Skeletal muscle satellite cell (primary cell): ENCODE data around the gene ZFP91.

Experiments used
- H3K27me3 ChIP-seq: 2 replicates; pipeline ENCODE4 v1.7.0; 2013; ENCODE audit warnings: low read length; ENCODE audit not compliant: control insufficient read depth, insufficient read depth
- H3K36me3 ChIP-seq: 2 replicates; pipeline ENCODE4 v1.7.0; 2013; ENCODE audit warnings: mild to moderate bottlenecking, control low read depth, low read length; ENCODE audit not compliant: insufficient read depth
- H3K4me1 ChIP-seq: 2 replicates; pipeline ENCODE4 v1.7.0; 2013; ENCODE audit warnings: low read length; ENCODE audit not compliant: control insufficient read depth, insufficient read depth
- H3K4me2 ChIP-seq: 2 replicates; pipeline ENCODE4 v1.7.0; 2013; ENCODE audit warnings: mild to moderate bottlenecking, low read length
- H3K4me3 ChIP-seq: 2 replicates; pipeline ENCODE4 v1.7.0; 2013; ENCODE audit warnings: low read length
- H3K9ac ChIP-seq: 2 replicates; pipeline ENCODE4 v1.7.0; 2013; ENCODE audit warnings: mild to moderate bottlenecking, low read depth, low read length, moderate library complexity
- H3K9me3 ChIP-seq: replicated peaks from 2 replicates; pipeline ENCODE4 v1.7.0; 2013; ENCODE audit warnings: mild to moderate bottlenecking, control low read depth, low read length

ZFP91 gene

DNA sequence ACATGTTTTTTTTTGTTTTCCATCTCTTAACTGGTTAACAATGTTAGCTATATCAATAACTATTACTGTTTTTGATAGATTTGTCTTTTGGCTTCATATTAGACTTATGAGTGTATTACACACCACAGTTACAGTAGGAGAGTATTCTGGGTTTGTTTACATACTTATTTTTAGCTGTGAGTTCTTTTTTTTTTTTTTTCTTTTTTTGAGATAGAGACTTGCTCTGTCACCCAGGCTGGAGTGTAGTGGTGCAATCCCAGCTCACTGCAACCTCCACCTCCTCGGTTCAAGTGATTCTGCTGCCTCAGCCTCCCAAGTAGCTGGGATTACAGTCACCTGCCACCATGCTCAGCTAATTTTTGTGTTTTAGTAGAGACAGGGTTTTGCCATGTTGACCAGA, 71.6 kb downstream of the ZFP91 start:
- no peaks in the 10 kb centered on the region for H3K36me3 ChIP-seq
- no peaks in the 10 kb centered on the region for H3K9me3 ChIP-seq
- H3K4me3 ChIP-seq, result no peak overlapping the region
- H3K27me3 ChIP-seq, result peaks cover 8% of the 10 kb centered on the region
- H3K4me1 ChIP-seq, result no peaks in the 10 kb centered on the region
- no peak overlapping the region for H3K9ac ChIP-seq
- H3K4me2 ChIP-seq, result no peak overlapping the region

DNA sequence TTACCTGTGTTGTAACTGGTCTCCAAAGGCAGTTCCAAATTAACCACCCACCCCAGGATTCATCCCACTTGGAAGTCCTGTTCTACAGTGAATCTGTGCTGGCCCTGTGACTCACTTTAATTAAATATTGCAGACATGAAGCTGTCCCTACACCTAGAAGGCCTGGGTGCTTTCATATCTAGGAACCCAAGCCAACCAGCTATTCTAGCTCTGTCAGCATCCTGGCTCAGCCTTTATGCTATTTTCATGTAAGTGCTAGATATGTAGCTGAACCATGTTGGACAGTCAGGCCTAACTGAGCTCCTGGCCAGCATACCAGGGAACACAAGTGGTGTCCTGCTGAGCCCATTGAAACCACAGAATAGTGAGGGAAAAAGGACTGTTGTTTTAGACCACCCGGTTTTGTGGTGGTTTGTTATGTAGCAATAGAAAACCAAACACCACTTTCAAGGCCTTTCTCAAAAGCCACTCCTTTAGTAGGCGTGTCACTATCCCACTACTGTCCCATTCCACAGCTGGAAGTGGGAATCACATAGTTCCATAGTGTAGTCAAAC, 73.9 kb downstream of the ZFP91 start:
- H3K27me3 ChIP-seq, result peaks cover 7% of the 10 kb centered on the region
- no peak overlapping the region for H3K4me3 ChIP-seq
- no peak overlapping the region for H3K4me2 ChIP-seq
- H3K9ac ChIP-seq, result no peak overlapping the region
- no peaks in the 10 kb centered on the region for H3K4me1 ChIP-seq
- H3K9me3 ChIP-seq, result no peaks in the 10 kb centered on the region
- no peaks in the 10 kb centered on the region for H3K36me3 ChIP-seq

DNA sequence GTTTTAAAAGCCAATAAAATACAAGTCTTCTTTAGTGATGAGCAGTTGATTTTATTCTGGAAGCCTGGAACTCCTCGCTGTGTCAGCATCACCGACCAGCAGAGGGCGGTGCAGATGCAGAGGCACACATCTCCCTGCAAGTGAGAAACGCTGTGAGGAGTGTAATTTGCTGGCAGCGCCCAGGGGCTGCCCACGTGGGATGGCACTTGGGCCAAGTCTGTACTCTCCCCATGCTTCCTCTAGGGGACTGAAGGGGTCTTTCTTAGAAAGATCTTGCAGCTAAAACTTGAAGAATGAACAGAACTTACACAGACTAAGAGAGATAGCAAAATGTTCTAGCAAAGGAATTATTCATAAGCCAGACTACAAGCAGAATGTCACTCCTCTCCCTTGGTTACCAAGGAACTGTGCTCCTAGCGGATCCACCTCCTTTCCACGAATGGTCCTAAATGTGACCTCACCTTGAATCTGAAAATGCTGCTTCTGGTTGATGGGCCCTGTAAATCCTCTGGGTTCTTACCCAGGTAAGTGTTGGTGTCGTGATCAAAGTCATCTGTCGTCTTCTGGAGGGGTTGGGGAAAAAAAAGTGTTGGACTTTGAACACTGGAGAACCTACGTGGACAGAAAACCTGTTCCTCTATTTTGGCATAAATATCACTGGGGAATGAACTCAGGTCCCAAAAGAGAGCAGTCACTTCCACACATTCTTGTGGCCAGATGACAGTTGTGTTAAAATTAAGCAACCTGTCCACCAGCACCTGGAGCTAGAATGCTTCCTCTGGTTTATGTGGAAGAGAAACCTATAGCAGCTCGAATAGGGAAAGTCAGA, 75.4 kb downstream of the ZFP91 start:
- H3K9ac ChIP-seq, result no peak overlapping the region
- H3K4me1 ChIP-seq, result no peaks in the 10 kb centered on the region
- no peak overlapping the region for H3K4me2 ChIP-seq
- H3K9me3 ChIP-seq, result no peaks in the 10 kb centered on the region
- no peak overlapping the region for H3K4me3 ChIP-seq
- peaks cover 5% of the 10 kb centered on the region for H3K27me3 ChIP-seq
- no peaks in the 10 kb centered on the region for H3K36me3 ChIP-seq

- no peaks in the 10 kb centered on the region for H3K4me1 ChIP-seq
- peaks cover 5% of the 10 kb centered on the region for H3K27me3 ChIP-seq
- H3K9ac ChIP-seq, result no peak overlapping the region
- H3K4me2 ChIP-seq, result no peak overlapping the region
- H3K9me3 ChIP-seq, result no peaks in the 10 kb centered on the region
- no peaks in the 10 kb centered on the region for H3K36me3 ChIP-seq
- H3K4me3 ChIP-seq, result no peak overlapping the region
Observed at GRCh38 chr11:58654908-58655296, 76.0 kb downstream of the ZFP91 start.

DNA sequence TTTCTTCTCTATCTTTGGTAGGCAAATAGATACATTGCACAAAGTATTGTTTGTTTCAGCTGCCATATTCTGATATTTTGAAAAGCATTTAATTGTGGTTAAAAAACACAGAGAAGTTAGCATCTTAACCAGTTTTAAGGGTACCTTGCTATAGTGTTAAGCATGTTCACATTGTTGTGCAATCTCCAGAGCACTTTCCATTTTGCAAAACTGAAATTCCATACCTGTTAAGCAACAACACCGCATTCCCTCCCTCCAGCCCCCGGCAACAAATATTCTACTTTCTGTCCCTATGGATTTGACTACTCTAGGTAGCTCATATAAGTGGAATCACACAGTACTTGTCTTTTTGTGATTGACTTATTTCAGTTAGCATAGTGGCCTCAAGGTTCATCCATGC, 77.5 kb downstream of the ZFP91 start:
- no peaks in the 10 kb centered on the region for H3K36me3 ChIP-seq
- H3K9ac ChIP-seq, result no peak overlapping the region
- no peak overlapping the region for H3K4me2 ChIP-seq
- no peaks in the 10 kb centered on the region for H3K9me3 ChIP-seq
- peaks cover 5% of the 10 kb centered on the region for H3K27me3 ChIP-seq
- no peak overlapping the region for H3K4me3 ChIP-seq
- no peaks in the 10 kb centered on the region for H3K4me1 ChIP-seq

- no peaks in the 10 kb centered on the region for H3K36me3 ChIP-seq
- no peak overlapping the region for H3K4me3 ChIP-seq
- no peak overlapping the region for H3K9ac ChIP-seq
- H3K27me3 ChIP-seq, result no peaks in the 10 kb centered on the region
- no peaks in the 10 kb centered on the region for H3K4me1 ChIP-seq
- no peak overlapping the region for H3K4me2 ChIP-seq
- H3K9me3 ChIP-seq, result no peaks in the 10 kb centered on the region
Observed at GRCh38 chr11:58658623-58659022, 79.8 kb downstream of the ZFP91 start.

GRCh38 chr11:58659404-58659803, 80.5 kb downstream of the ZFP91 start:
- Histone ChIP-seq H3K4me3 (no peak overlapping the region), H3K9ac (no peak overlapping the region), H3K27me3 (no peaks in the 10 kb centered on the region), H3K9me3 (no peaks in the 10 kb centered on the region), H3K4me2 (no peak overlapping the region), H3K36me3 (no peaks in the 10 kb centered on the region), H3K4me1 (no peaks in the 10 kb centered on the region)

DNA sequence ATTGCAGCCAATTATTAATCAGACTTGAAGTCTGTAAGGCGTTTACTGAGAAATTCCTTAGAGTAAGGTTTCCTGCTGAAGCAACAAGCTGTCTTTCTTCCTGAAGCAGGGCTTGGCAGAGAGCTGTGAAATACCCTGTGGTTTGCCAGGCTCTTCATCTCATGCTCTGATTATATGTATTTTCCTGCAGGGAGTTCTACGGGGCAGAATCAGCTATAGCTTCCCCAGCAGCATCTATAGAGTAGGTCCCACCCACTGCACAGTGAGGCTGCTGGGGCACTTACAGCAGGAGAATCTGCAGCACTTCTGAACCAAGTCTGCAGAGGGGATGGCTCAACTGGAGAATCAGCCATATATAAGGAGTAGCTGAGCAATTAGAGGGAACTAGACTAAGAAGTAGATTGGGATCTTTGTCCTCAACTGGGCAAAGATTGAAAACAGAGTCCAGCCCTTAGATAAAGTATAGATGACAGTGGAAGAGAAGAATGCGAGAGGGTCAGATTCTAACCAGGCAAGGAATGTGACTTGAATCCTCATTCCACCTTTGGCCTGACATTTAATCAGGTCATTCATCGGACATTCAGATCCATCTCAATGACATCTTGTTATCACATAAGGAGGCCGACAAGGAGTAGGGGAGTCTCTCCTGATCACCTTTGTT, 81.2 kb downstream of the ZFP91 start:
- H3K27me3 ChIP-seq, result no peaks in the 10 kb centered on the region
- H3K4me2 ChIP-seq, result no peak overlapping the region
- H3K36me3 ChIP-seq, result no peaks in the 10 kb centered on the region
- H3K4me3 ChIP-seq, result no peak overlapping the region
- no peaks in the 10 kb centered on the region for H3K9me3 ChIP-seq
- no peak overlapping the region for H3K9ac ChIP-seq
- H3K4me1 ChIP-seq, result no peaks in the 10 kb centered on the region
